H1 (cell line): ENCODE measurements around the gene GPRC5D. TPM values are rescaled to one million over a fixed set of nuclear protein-coding genes. Genes with fewer than 3 reads are reported as not detected.

ENCODE experiments used
- CBX8 ChIP-seq: fragments of 300-800, 300-1000 bp; sonication (generic); IDR thresholded peaks from 2 replicates; pipeline ENCODE4 v1.7.1; 2016; ENCODE audit warnings: low read depth, low read length, borderline replicate concordance
- NANOG ChIP-seq: IDR thresholded peaks from 2 replicates; pipeline ENCODE4 v1.6.1; 2011; ENCODE audit warnings: low read length, low read depth, mild to moderate bottlenecking, inconsistent platforms; ENCODE audit not compliant: insufficient read depth, poor library complexity, severe bottlenecking
- RNF2 ChIP-seq: fragments of 200-900, 300-1000 bp; sonication (generic); IDR thresholded peaks from 2 replicates; pipeline ENCODE4 v1.7.1; 2016; ENCODE audit warnings: borderline replicate concordance, low read depth, mild to moderate bottlenecking, antibody characterized with exemption, low read length; ENCODE audit not compliant: poor library complexity, severe bottlenecking; ENCODE audit errors: missing control alignments
- ZNF274 ChIP-seq: IDR thresholded peaks from 2 replicates; pipeline ENCODE4 v1.7.0; 2012; ENCODE audit warnings: low read length, borderline replicate concordance; ENCODE audit errors: extremely low read depth
- polyA plus RNA-seq, 7 experiments: library from polyadenylated mRNA; depleted of rRNA in 3 of 7; stranded (reverse) in 5 of 7; unstranded in 2 of 7; fragments of >200 nt in 5 of 7; fragments of 200-250 nt in 2 of 7; gene quantifications; 1 replicate in 5 of 7; 2 replicates in 1 of 7; 4 replicates in 1 of 7; pipeline versions ENCODE4 v1.2.1 to v1.2.3, GENCODE V29; 2011 to 2013; ENCODE audit warnings: missing spikeins in 2 of 7, mixed read lengths in 2 of 7
- total RNA-seq: library from RNA; stranded (reverse); fragmentation: NEBNext Ultra II Directional; extraction: Animal tissue kit (Norgen Biotek cat#: 25700); gene quantifications from 2 replicates; pipeline ENCODE4 v1.2.1, GENCODE V29; 2021
- TF ChIP-seq, protein P1 (sequence below), 3 experiments: IDR thresholded peaks; 1 replicate in 2 of 3; 2 replicates in 1 of 3; pipeline versions ENCODE4 v1.5.1 to v1.6.1; 2011; ENCODE audit warnings: low read length in 3 of 3, mild to moderate bottlenecking in 3 of 3, inconsistent platforms in 2 of 3, low read depth in 1 of 3, moderate library complexity in 1 of 3; ENCODE audit not compliant: insufficient read depth in 1 of 3; ENCODE audit errors: control extremely low read depth in 1 of 3

GPRC5D gene
- total and polyA plus RNA-seq, 2 of the 8 experiments (the other 6 are each of a cell fraction or from before 2014, with no cell fraction given): 0.45 TPM; not detected in 1

- TF ChIP-seq RNF2 (no peak), ZNF274 (no peak), NANOG (no peak), CBX8 (no peak)
- TF ChIP-seq, protein P1, sequence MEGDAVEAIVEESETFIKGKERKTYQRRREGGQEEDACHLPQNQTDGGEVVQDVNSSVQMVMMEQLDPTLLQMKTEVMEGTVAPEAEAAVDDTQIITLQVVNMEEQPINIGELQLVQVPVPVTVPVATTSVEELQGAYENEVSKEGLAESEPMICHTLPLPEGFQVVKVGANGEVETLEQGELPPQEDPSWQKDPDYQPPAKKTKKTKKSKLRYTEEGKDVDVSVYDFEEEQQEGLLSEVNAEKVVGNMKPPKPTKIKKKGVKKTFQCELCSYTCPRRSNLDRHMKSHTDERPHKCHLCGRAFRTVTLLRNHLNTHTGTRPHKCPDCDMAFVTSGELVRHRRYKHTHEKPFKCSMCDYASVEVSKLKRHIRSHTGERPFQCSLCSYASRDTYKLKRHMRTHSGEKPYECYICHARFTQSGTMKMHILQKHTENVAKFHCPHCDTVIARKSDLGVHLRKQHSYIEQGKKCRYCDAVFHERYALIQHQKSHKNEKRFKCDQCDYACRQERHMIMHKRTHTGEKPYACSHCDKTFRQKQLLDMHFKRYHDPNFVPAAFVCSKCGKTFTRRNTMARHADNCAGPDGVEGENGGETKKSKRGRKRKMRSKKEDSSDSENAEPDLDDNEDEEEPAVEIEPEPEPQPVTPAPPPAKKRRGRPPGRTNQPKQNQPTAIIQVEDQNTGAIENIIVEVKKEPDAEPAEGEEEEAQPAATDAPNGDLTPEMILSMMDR (IDR thresholded peaks at IDR 0.05; ENCODE audit: control extremely low read depth in 1 of 3, insufficient read depth in 1 of 3, low read depth in 1 of 3, low read length in 3 of 3): no peak
- TF ChIP-seq, all 59 proteins: peak for 0
Observed at GRCh38 chr12:12958886-12959285, 6.9 kb upstream of the GPRC5D start (continued).
